Gastrocnemius medialis (tissue), 4 donors: ENCODE data around the gene PPM1K. TPM values are rescaled to one million over a fixed set of nuclear protein-coding genes. Genes with fewer than 3 reads are reported as not detected.

ENCODE experiments used
- ATAC-seq, 2 donors: fragments of 150-250 bp; one replicate each; pipeline ENCODE4 v1.9.1; 2016
- DNase-seq, 2 donors: peaks; one replicate each; pipeline ENCODE4 v3.0.0-alpha.2; 2019
- H3K27ac ChIP-seq, 4 donors: fragments of 200-600 bp; sonication (generic); 1 replicate in 1 of 4; 2 replicates in 3 of 4; pipeline ENCODE4 v1.5.1; 2016 to 2018; ENCODE audit warnings: mild to moderate bottlenecking in 2 of 4, moderate library complexity in 1 of 4
- H3K27me3 ChIP-seq, 3 donors: fragments of 200-600 bp; sonication (generic) in 2 of 3; 1 replicate in 1 of 3; 2 replicates in 2 of 3; pipeline versions ENCODE4 v1.5.1 to v1.6.0; 2016 to 2019; ENCODE audit warnings: mild to moderate bottlenecking in 1 of 3, moderate library complexity in 1 of 3
- H3K36me3 ChIP-seq, 2 donors: fragments of 200-600 bp; sonication (generic) in 1 of 2; one replicate each; pipeline ENCODE4 v1.5.1; 2017 to 2018
- H3K4me1 ChIP-seq, 2 donors: fragments of 200-600 bp; sonication (generic) in 1 of 2; one replicate each; pipeline ENCODE4 v1.5.1; 2016 to 2017; ENCODE audit warnings: mild to moderate bottlenecking in 2 of 2
- H3K4me3 ChIP-seq, 4 donors: fragments of 200-600 bp; sonication (generic) in 3 of 4; 1 replicate in 1 of 4; 2 replicates in 3 of 4; pipeline ENCODE4 v1.5.1; 2016 to 2019; ENCODE audit warnings: mild to moderate bottlenecking in 2 of 4
- H3K9me3 ChIP-seq, 3 donors: fragments of 200-600 bp; sonication (generic) in 2 of 3; 1 replicate in 1 of 3; 2 replicates in 2 of 3; pipeline ENCODE4 v1.5.1; 2016 to 2019
- POLR2A ChIP-seq, 2 donors: fragments of 450-650 bp; IDR thresholded peaks; one replicate each; pipeline ENCODE4 v1.6.1; 2017; ENCODE audit warnings: antibody characterized with exemption in 2 of 2, mild to moderate bottlenecking in 2 of 2, moderate library complexity in 2 of 2
- in situ Hi-C, 4 donors: fragments of 200-750 bp; cut with MboI; loops; one replicate each; pipeline versions ENCODE4 v1.15.0 to v1.8.0; 2017; ENCODE audit warnings: low sequenced_read_pairs in 4 of 4
- intact Hi-C: fragments of 100-400 bp; cut with DNase I; formaldehyde crosslinking; loops from one replicate; pipeline ENCODE4 v1.15.1; 2023; ENCODE audit warnings: low total_unique reads
- total RNA-seq, 4 donors: library from RNA; depleted of rRNA; stranded (reverse); fragments of >200 nt; gene quantifications; one replicate each; pipeline versions ENCODE4 v1.1.0 to v1.2.3, GENCODE V29; 2016
- TF ChIP-seq, protein P1 (sequence below), 5 experiments: fragments of 450-650 bp in 3 of 5; fragments of 200-600 bp in 2 of 5; sonication (generic) in 2 of 5; IDR thresholded peaks in 4 of 5; conservative IDR thresholded peaks in 1 of 5; 1 replicate in 4 of 5; 2 replicates in 1 of 5; pipeline ENCODE4 v1.5.1; 2016 to 2019; ENCODE audit warnings: antibody characterized with exemption in 5 of 5, mild to moderate bottlenecking in 3 of 5, moderate library complexity in 3 of 5

The PPM1K gene
- total RNA-seq, 4 donors from 2014 or later, result 3.3 to 9.5 (median 6.9) TPM

DNA sequence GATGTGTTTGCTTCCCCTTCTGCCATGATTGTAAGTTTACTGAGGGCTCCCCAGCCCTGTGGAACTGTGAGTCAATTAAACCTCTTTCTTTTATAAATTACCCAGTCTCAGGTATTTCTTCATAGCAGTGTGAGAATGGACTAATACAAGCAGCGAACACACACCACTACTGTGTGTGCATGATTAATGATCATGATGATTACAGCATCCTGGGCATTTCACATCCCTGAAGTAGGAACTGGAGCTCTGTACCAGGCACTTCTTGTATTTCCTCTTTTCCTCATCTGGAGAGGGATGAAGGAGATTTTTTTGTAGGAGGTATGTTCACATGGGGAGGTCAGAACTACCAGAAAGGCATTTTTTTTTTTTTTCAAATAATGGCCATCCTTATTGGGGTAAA, 60.8 kb downstream of the PPM1K start:
- H3K27me3 ChIP-seq, result no peaks in the 10 kb centered on the region
- DNase-seq (no peak), ATAC-seq (no peak)
- H3K4me3 ChIP-seq, result no peak overlapping the region
- H3K4me1 ChIP-seq, result peaks cover 0 to 2% of the 10 kb centered on the region in 2 donors
- H3K36me3 ChIP-seq, result no peaks in the 10 kb centered on the region
- TF ChIP-seq, protein P1, sequence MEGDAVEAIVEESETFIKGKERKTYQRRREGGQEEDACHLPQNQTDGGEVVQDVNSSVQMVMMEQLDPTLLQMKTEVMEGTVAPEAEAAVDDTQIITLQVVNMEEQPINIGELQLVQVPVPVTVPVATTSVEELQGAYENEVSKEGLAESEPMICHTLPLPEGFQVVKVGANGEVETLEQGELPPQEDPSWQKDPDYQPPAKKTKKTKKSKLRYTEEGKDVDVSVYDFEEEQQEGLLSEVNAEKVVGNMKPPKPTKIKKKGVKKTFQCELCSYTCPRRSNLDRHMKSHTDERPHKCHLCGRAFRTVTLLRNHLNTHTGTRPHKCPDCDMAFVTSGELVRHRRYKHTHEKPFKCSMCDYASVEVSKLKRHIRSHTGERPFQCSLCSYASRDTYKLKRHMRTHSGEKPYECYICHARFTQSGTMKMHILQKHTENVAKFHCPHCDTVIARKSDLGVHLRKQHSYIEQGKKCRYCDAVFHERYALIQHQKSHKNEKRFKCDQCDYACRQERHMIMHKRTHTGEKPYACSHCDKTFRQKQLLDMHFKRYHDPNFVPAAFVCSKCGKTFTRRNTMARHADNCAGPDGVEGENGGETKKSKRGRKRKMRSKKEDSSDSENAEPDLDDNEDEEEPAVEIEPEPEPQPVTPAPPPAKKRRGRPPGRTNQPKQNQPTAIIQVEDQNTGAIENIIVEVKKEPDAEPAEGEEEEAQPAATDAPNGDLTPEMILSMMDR (IDR thresholded peaks at IDR 0.05 in 4 of 5, conservative IDR thresholded peaks at IDR 0.05 in 1 of 5), result no peak
- no peak for TF ChIP-seq POLR2A (IDR thresholded peaks at IDR 0.05)
- H3K27ac ChIP-seq, result no peak overlapping the region
- no peaks in the 10 kb centered on the region for H3K9me3 ChIP-seq
- intact Hi-C loops (no loop called here), in situ Hi-C loops (loop anchor here (5.0 to 25.0 kb wide), 3 partner anchors 51 to 536 kb away; no protein-coding TSS in a partner anchor)

GRCh38 chr4:88219099-88219498, 65.3 kb downstream of the PPM1K start:
- DNase-seq, result no peak
- in situ Hi-C loops, result loop anchor here (5.0 to 25.0 kb wide), 5 partner anchors 298 to 534 kb away; no protein-coding TSS in a partner anchor
- H3K36me3 ChIP-seq, result no peaks in the 10 kb centered on the region
- no peaks in the 10 kb centered on the region for H3K27me3 ChIP-seq
- intact Hi-C loops, result loop anchor here (1.0 to 5.0 kb wide), 4 partner anchors 64 to 296 kb away; partner anchors contain the start of gene HERC6
- ATAC-seq, result peak; percentile 85 to 96
- H3K4me3 ChIP-seq, result no peak overlapping the region
- H3K27ac ChIP-seq, result no peak overlapping the region
- H3K9me3 ChIP-seq, result no peaks in the 10 kb centered on the region
- peaks cover 0 to 2% of the 10 kb centered on the region in 2 donors for H3K4me1 ChIP-seq
- no peak for TF ChIP-seq POLR2A (IDR thresholded peaks at IDR 0.05)
- TF ChIP-seq, protein P1 (IDR thresholded peaks at IDR 0.05 in 4 of 5, conservative IDR thresholded peaks at IDR 0.05 in 1 of 5), result peak; percentile 61 to 77 (median 73)

DNA sequence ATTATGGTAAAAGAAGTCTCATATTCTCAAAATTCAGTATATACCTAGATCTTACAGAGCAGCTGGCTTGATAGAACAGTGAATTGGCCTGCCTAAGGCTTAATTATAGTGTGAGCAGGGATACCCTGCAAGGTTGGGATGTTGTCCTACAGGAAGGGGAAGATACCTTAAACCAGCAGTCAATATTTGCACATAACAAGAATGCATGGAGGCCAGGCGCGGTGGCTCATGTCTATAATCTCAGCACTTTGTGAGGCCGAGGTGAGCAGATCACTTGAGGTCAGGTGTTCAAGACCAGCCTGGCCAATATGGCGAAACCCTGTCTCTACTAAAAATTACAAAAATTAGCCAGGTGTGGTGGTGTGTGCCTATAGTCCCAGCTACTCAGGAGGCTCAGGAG, 67.2 kb downstream of the PPM1K start:
- in situ Hi-C loops (loop anchor here (5.0 to 25.0 kb wide), 5 partner anchors 300 to 532 kb away; no protein-coding TSS in a partner anchor), intact Hi-C loops (loop anchor here (5.0 kb wide), 1 partner anchor 160 kb away; the partner anchor contains the start of gene HERC6)
- no peak for DNase-seq
- no peaks in the 10 kb centered on the region for H3K27me3 ChIP-seq
- ATAC-seq, result no peak
- TF ChIP-seq, protein P1 (IDR thresholded peaks at IDR 0.05 in 4 of 5, conservative IDR thresholded peaks at IDR 0.05 in 1 of 5), result no peak
- no peak for TF ChIP-seq POLR2A (IDR thresholded peaks at IDR 0.05)
- peaks cover 0 to 2% of the 10 kb centered on the region in 2 donors for H3K4me1 ChIP-seq
- no peak overlapping the region for H3K27ac ChIP-seq
- H3K36me3 ChIP-seq, result no peaks in the 10 kb centered on the region
- no peak overlapping the region for H3K4me3 ChIP-seq
- no peaks in the 10 kb centered on the region for H3K9me3 ChIP-seq

GRCh38 chr4:88216395-88216794, 68.0 kb downstream of the PPM1K start:
- TF ChIP-seq, protein P1 (IDR thresholded peaks at IDR 0.05 in 4 of 5, conservative IDR thresholded peaks at IDR 0.05 in 1 of 5), result no peak
- no peak for TF ChIP-seq POLR2A (IDR thresholded peaks at IDR 0.05)
- H3K27me3 ChIP-seq, result no peaks in the 10 kb centered on the region
- peaks cover 0 to 2% of the 10 kb centered on the region in 2 donors for H3K4me1 ChIP-seq
- DNase-seq, result no peak
- no peaks in the 10 kb centered on the region for H3K36me3 ChIP-seq
- no peak overlapping the region for H3K27ac ChIP-seq
- no peaks in the 10 kb centered on the region for H3K9me3 ChIP-seq
- intact Hi-C loops (loop anchor here (5.0 kb wide), 1 partner anchor 161 kb away; the partner anchor contains the start of gene HERC6), in situ Hi-C loops (loop anchor here (5.0 to 25.0 kb wide), 5 partner anchors 301 to 532 kb away; no protein-coding TSS in a partner anchor)
- no peak overlapping the region for H3K4me3 ChIP-seq
- no peak for ATAC-seq
